Measurements from ENCODE around the gene DAAM2. TPM values are rescaled to one million over a fixed set of nuclear protein-coding genes. Genes with fewer than 3 reads are reported as not detected.

The DAAM2 gene
- total and polyA plus RNA-seq, 2 donors (not counting 3 experiments of a cell fraction or from before 2014, with no cell fraction given) = 0.42 to 0.44 TPM

DNA sequence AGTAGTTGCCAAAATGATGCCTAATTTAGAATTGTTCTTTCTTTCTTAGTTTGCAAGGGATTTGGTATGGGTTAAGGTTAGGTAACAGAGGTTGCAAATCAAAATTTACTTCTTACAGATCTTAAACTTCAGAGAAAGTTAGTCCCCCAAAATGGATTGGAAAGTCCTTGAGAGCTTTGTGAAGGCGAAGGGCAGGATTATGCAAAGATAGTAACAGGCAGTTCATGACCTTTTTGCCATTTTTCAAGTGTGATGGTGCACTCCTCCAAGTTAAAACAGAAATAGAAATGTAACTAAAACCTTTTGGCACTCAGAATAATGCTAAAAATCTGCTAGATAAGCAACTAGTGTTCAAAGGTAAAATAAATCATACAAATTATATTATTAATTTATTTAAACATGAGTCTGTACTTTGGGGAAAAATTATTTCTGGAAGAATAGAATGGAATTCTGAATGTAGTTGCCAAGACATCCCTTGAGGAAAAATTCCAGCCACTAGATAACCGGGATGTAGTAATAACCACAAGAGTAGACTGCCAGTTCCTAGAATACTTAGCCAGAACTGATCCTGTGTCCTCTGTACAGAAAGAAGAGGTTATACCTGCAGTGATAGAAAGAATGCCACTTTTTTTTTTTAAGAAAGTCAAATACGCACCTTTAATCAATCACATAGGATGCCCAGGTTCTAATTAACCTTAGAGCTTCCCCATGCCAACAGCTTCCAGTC, 31.8 kb upstream of the DAAM2 start:
- Histone ChIP-seq H3K9ac (replicated peaks; ENCODE audit: extremely low read depth, insufficient read depth, low read length) (no peak overlapping the region), H3K27ac (ENCODE audit: insufficient read depth, low read depth, low read length) (no peak overlapping the region), H3K4me3 (replicated peaks in 1 of 3; ENCODE audit: insufficient read depth in 1 of 3, low read depth in 1 of 3, low read length in 3 of 3) (no peak overlapping the region), H3K9me3 (replicated peaks; ENCODE audit: control insufficient read depth, insufficient read depth, low read length) (no peaks in the 10 kb centered on the region), H3K27me3 (ENCODE audit: control insufficient read depth in 2 of 2, insufficient read depth in 2 of 2, low read length in 2 of 2) (no peaks in the 10 kb centered on the region), H3K9me1 (replicated peaks; ENCODE audit: control insufficient read depth, extremely low read depth, insufficient read depth, low read length) (no peaks in the 10 kb centered on the region), H3K4me2 (ENCODE audit: insufficient read depth, low read length) (no peak overlapping the region), H2AFZ (ENCODE audit: low read depth, low read length) (no peak overlapping the region), H3K4me1 (ENCODE audit: control insufficient read depth, extremely low read depth, insufficient read depth, low read length) (no peaks in the 10 kb centered on the region), H4K20me1 (replicated peaks; ENCODE audit: control insufficient read depth, extremely low read depth, insufficient read depth, low read length) (no peaks in the 10 kb centered on the region), H3K36me3 (ENCODE audit: control insufficient read depth in 2 of 2, extremely low read depth in 1 of 2, insufficient read depth in 2 of 2, low read length in 2 of 2) (no peaks in the 10 kb centered on the region), H3K79me2 (ENCODE audit: control insufficient read depth, insufficient read depth, low read length) (no peaks in the 10 kb centered on the region)
- intact Hi-C loops (cut with micrococcal nuclease) = no loop called here
- FAIRE-seq (no peak), DNase-seq (ENCODE audit: low read depth, low spot score) (no peak)
- dilution Hi-C loops (cut with MboI; ENCODE audit: extremely low pct_ligation_motif_present, low sequenced_read_pairs) = no loop called here
- no peak for TF ChIP-seq POLR2AphosphoS5 (IDR thresholded peaks at IDR 0.05; ENCODE audit: insufficient read depth, low read depth, low read length)
- no peak for TF ChIP-seq EZH2 (IDR thresholded peaks at IDR 0.05; ENCODE audit: borderline replicate concordance, low read depth, low read length, severe bottlenecking)
- TF ChIP-seq JUN (IDR thresholded peaks at IDR 0.05; ENCODE audit: borderline replicate concordance, insufficient read depth, insufficient read length, low read depth) = no peak
- no peak for TF ChIP-seq MYC (IDR thresholded peaks at IDR 0.05; ENCODE audit: low read depth, low read length)
- no peak for TF ChIP-seq POLR2A (IDR thresholded peaks at IDR 0.05; ENCODE audit: low read depth, low read length)
- TF ChIP-seq, protein P1, sequence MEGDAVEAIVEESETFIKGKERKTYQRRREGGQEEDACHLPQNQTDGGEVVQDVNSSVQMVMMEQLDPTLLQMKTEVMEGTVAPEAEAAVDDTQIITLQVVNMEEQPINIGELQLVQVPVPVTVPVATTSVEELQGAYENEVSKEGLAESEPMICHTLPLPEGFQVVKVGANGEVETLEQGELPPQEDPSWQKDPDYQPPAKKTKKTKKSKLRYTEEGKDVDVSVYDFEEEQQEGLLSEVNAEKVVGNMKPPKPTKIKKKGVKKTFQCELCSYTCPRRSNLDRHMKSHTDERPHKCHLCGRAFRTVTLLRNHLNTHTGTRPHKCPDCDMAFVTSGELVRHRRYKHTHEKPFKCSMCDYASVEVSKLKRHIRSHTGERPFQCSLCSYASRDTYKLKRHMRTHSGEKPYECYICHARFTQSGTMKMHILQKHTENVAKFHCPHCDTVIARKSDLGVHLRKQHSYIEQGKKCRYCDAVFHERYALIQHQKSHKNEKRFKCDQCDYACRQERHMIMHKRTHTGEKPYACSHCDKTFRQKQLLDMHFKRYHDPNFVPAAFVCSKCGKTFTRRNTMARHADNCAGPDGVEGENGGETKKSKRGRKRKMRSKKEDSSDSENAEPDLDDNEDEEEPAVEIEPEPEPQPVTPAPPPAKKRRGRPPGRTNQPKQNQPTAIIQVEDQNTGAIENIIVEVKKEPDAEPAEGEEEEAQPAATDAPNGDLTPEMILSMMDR (IDR thresholded peaks at IDR 0.05; ENCODE audit: extremely low read depth in 1 of 2, insufficient read depth in 1 of 2, low read depth in 1 of 2, low read length in 2 of 2) = no peak
- TF ChIP-seq FOS (IDR thresholded peaks at IDR 0.05; ENCODE audit: borderline replicate concordance, insufficient read depth, low read length) = no peak
- TF ChIP-seq GATA2 (IDR thresholded peaks at IDR 0.05; ENCODE audit: insufficient read depth, insufficient read length, low read depth, low read length) = no peak
- TF ChIP-seq, protein P2, sequence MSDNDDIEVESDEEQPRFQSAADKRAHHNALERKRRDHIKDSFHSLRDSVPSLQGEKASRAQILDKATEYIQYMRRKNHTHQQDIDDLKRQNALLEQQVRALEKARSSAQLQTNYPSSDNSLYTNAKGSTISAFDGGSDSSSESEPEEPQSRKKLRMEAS (IDR thresholded peaks at IDR 0.05; ENCODE audit: insufficient read depth, insufficient read length) = no peak
- POLR2A ChIA-PET = no interaction called here
- BruUV-seq (replicated peaks) = no TSS peak
- CTCF ChIA-PET = no interaction called here
